RCC 7860 (cell line): Measurements from ENCODE around the gene SCN8A.

Experiments used
- DNase-seq: peaks from one replicate; pipeline ENCODE4 v3.0.0-alpha.2; 2015; ENCODE audit warnings: low spot score
- FAIRE-seq: peaks from 2 replicates; lab custom pipeline; 2012; peaks lifted over from hg19 to GRCh38; lab: Jason Lieb, UNC

The SCN8A gene

GRCh38 chr12:51702587-51702986 is 111.6 kb downstream of the SCN8A start:
- FAIRE-seq (no peak), DNase-seq (no peak)

- no peak for FAIRE-seq
Observed at GRCh38 chr12:51705450-51705849, 114.4 kb downstream of the SCN8A start.

GRCh38 chr12:51706206-51706605 is 115.2 kb downstream of the SCN8A start:
- DNase-seq = no peak

More at GRCh38 chr12:51705450-51705849, 114.4 kb downstream of the SCN8A start:
- no peak for DNase-seq

GRCh38 chr12:51714666-51715065 is 123.6 kb downstream of the SCN8A start:
- DNase-seq (no peak), FAIRE-seq (no peak)

More at GRCh38 chr12:51706206-51706605, 115.2 kb downstream of the SCN8A start:
- no peak for FAIRE-seq

- DNase-seq (no peak), FAIRE-seq (no peak)
Observed at GRCh38 chr12:51717326-51717925, 126.4 kb downstream of the SCN8A start.

GRCh38 chr12:51721282-51721940 is 130.4 kb downstream of the SCN8A start:
- FAIRE-seq (no peak), DNase-seq (no peak)

- DNase-seq (no peak), FAIRE-seq (no peak)
Observed at GRCh38 chr12:51722431-51722830, 131.4 kb downstream of the SCN8A start.

- DNase-seq = no peak
- FAIRE-seq = no peak
Observed at GRCh38 chr12:51726161-51726560, 135.1 kb downstream of the SCN8A start.

GRCh38 chr12:51726931-51727330 is 135.9 kb downstream of the SCN8A start:
- no peak for DNase-seq
- FAIRE-seq = no peak

- FAIRE-seq = no peak
- no peak for DNase-seq
Observed at GRCh38 chr12:51729331-51729730, 138.3 kb downstream of the SCN8A start.

GRCh38 chr12:51730745-51731144 is 139.7 kb downstream of the SCN8A start:
- FAIRE-seq (no peak), DNase-seq (no peak)

GRCh38 chr12:51740536-51740935 is 149.5 kb downstream of the SCN8A start:
- no peak for DNase-seq
- no peak for FAIRE-seq

- DNase-seq (no peak), FAIRE-seq (no peak)
Observed at GRCh38 chr12:51744235-51744634, 153.2 kb downstream of the SCN8A start.

- FAIRE-seq (no peak), DNase-seq (no peak)
Observed at GRCh38 chr12:51744957-51745356, 153.9 kb downstream of the SCN8A start.

GRCh38 chr12:51746416-51746815 is 155.4 kb downstream of the SCN8A start:
- DNase-seq = no peak
- no peak for FAIRE-seq

GRCh38 chr12:51748235-51748634 is 157.2 kb downstream of the SCN8A start:
- FAIRE-seq = no peak

GRCh38 chr12:51749206-51749985 is 158.4 kb downstream of the SCN8A start:
- FAIRE-seq (no peak), DNase-seq (no peak)

More at GRCh38 chr12:51748235-51748634, 157.2 kb downstream of the SCN8A start:
- no peak for DNase-seq

GRCh38 chr12:51749986-51750317 is 158.9 kb downstream of the SCN8A start:
- DNase-seq (no peak), FAIRE-seq (no peak)

GRCh38 chr12:51751661-51752060 is 160.6 kb downstream of the SCN8A start:
- FAIRE-seq (no peak), DNase-seq (no peak)

GRCh38 chr12:51752234-51752889 is 161.3 kb downstream of the SCN8A start:
- FAIRE-seq = no peak

GRCh38 chr12:51753980-51754675 is 163.1 kb downstream of the SCN8A start:
- DNase-seq (no peak), FAIRE-seq (no peak)

More at GRCh38 chr12:51752234-51752889, 161.3 kb downstream of the SCN8A start:
- DNase-seq = peak; percentile 28
